ENCODE data around the gene ZNF587B. TPM values are rescaled to one million over a fixed set of nuclear protein-coding genes. Genes with fewer than 3 reads are reported as not detected.

The ZNF587B gene
- total and polyA plus RNA-seq, 10 of the 15 experiments (the other 5 are each of a cell fraction or from before 2014, with no cell fraction given), result 4.1 to 33.9 (median 15.2) TPM

DNA sequence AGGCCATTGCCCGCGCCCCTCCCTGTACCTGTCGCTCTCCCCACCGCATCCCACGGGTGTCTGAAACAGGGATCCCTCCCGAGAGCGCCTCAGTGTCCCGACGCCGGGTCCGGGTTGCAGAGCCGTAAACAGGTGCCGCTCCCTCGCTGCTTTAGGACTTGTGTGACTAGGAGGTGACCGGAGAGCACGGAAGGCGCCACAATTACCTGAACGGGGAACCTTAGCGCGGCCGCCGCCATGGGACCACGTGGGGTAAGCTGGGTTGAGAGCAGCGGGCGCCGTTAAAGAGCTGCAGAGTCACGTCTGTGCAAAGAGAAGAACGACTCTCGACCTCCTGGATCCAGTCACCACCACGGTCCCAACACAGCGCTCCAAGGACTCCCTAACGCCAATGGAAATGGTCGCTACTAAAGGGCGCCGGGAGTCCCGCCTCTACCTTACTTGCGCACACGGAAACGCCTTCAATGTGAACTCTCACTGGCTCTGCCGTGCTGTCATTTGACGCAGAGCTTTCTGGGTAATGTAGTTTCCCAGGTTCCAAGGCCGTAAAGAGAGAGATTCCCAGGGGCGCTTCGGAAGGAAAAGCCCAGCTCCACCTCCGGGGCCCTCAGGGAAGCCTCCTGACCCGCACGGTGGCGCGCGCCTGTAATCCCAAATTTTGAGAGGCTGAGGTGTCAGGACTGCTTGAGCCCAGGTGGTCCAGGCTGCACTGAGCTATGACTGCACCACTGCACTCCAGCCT lies 15.4 kb upstream of the ZNF587B start, which contains the start of gene ZNF552 (continued):
- no peak for TF ChIP-seq TBL1XR1 (IDR thresholded peaks at IDR 0.05; ENCODE audit: low read depth, low read length)
- TF ChIP-seq KLF5 (IDR thresholded peaks at IDR 0.05; ENCODE audit: partially characterized antibody), result peak; percentile 97
- TF ChIP-seq, protein P1, sequence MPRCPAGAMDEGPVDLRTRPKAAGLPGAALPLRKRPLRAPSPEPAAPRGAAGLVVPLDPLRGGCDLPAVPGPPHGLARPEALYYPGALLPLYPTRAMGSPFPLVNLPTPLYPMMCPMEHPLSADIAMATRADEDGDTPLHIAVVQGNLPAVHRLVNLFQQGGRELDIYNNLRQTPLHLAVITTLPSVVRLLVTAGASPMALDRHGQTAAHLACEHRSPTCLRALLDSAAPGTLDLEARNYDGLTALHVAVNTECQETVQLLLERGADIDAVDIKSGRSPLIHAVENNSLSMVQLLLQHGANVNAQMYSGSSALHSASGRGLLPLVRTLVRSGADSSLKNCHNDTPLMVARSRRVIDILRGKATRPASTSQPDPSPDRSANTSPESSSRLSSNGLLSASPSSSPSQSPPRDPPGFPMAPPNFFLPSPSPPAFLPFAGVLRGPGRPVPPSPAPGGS (IDR thresholded peaks at IDR 0.05; ENCODE audit: borderline replicate concordance, insufficient read depth, low read depth, low read length, poor library complexity, severe bottlenecking), result peak; percentile 42
- TF ChIP-seq SUPT20H (IDR thresholded peaks at IDR 0.05; ENCODE audit: borderline replicate concordance, control insufficient read depth, low read depth, low read length), result no peak
- no peak for TF ChIP-seq PAX5 (IDR thresholded peaks at IDR 0.05; ENCODE audit: borderline replicate concordance, low read depth, low read length)
- TF ChIP-seq FOS (IDR thresholded peaks at IDR 0.05; ENCODE audit: borderline replicate concordance, extremely low read depth, insufficient read length), result peak; percentile 14
- TF ChIP-seq, protein P2, sequence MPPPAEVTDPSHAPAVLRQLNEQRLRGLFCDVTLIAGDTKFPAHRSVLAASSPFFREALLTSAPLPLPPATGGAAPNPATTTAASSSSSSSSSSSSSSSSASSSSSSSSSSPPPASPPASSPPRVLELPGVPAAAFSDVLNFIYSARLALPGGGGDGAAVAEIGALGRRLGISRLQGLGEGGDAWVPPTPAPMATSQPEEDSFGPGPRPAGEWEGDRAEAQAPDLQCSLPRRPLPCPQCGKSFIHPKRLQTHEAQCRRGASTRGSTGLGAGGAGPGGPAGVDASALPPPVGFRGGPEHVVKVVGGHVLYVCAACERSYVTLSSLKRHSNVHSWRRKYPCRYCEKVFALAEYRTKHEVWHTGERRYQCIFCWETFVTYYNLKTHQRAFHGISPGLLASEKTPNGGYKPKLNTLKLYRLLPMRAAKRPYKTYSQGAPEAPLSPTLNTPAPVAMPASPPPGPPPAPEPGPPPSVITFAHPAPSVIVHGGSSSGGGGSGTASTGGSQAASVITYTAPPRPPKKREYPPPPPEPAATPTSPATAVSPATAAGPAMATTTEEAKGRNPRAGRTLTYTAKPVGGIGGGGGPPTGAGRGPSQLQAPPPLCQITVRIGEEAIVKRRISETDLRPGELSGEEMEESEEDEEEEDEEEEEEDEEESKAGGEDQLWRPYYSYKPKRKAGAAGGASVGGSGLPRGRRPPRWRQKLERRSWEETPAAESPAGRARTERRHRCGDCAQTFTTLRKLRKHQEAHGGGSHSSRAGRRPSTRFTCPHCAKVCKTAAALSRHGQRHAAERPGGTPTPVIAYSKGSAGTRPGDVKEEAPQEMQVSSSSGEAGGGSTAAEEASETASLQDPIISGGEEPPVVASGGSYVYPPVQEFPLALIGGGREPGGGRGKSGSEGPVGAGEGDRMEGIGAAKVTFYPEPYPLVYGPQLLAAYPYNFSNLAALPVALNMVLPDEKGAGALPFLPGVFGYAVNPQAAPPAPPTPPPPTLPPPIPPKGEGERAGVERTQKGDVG (CRISPR knock-in tag; IDR thresholded peaks at IDR 0.05), result no peak
- peak; percentile 52; the same call in 1 of the 2 replicates for TF ChIP-seq BACH1 (IDR thresholded peaks at IDR 0.05; ENCODE audit: borderline replicate concordance)
- TF ChIP-seq SMARCA5 (IDR thresholded peaks at IDR 0.05), result no peak
- TF ChIP-seq NFYB (IDR thresholded peaks at IDR 0.05; ENCODE audit: insufficient read depth, low read depth, low read length), result peak; percentile 85
- no peak for TF ChIP-seq KAT2A (conservative IDR thresholded peaks at IDR 0.05; ENCODE audit: control insufficient read depth, low read depth, low read length)
- TF ChIP-seq HDGF (IDR thresholded peaks at IDR 0.05), result no peak
- peak; percentile 90 for TF ChIP-seq SP1 (IDR thresholded peaks at IDR 0.05; ENCODE audit: low read depth, low read length)
- TF ChIP-seq MXI1 (IDR thresholded peaks at IDR 0.05; ENCODE audit: low read depth, low read length), result peak; percentile 70; the same call in 1 of the 2 replicates
- peak; percentile 92 for TF ChIP-seq HCFC1 (IDR thresholded peaks at IDR 0.05; ENCODE audit: low read length)
- no peak for TF ChIP-seq FOXM1 (IDR thresholded peaks at IDR 0.05; ENCODE audit: low read depth, low read length)
- TF ChIP-seq NR2C1 (IDR thresholded peaks at IDR 0.05), result peak; percentile 68
- peak; percentile 73 for TF ChIP-seq RELA (IDR thresholded peaks at IDR 0.05; ENCODE audit: borderline replicate concordance, partially characterized antibody)
- TF ChIP-seq RBBP5 (conservative IDR thresholded peaks at IDR 0.05), result no peak
- TF ChIP-seq, protein P3, sequence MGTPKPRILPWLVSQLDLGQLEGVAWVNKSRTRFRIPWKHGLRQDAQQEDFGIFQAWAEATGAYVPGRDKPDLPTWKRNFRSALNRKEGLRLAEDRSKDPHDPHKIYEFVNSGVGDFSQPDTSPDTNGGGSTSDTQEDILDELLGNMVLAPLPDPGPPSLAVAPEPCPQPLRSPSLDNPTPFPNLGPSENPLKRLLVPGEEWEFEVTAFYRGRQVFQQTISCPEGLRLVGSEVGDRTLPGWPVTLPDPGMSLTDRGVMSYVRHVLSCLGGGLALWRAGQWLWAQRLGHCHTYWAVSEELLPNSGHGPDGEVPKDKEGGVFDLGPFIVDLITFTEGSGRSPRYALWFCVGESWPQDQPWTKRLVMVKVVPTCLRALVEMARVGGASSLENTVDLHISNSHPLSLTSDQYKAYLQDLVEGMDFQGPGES (IDR thresholded peaks at IDR 0.05), result peak; percentile 70
- peak; percentile 23; the same call in 1 of the 2 replicates for TF ChIP-seq EED (IDR thresholded peaks at IDR 0.05; ENCODE audit: low read depth)
- TF ChIP-seq LARP7 (IDR thresholded peaks at IDR 0.05), result peak; percentile 66
- TF ChIP-seq CREM (IDR thresholded peaks at IDR 0.05; ENCODE audit: low read depth), result peak; percentile 90
- TF ChIP-seq, protein P4, sequence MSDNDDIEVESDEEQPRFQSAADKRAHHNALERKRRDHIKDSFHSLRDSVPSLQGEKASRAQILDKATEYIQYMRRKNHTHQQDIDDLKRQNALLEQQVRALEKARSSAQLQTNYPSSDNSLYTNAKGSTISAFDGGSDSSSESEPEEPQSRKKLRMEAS (IDR thresholded peaks at IDR 0.05; ENCODE audit: low read depth, low read length), result 0 out of 2 replicates have a peak, but pooled peaks have one; percentile 31
- TF ChIP-seq GABPA (IDR thresholded peaks at IDR 0.05; ENCODE audit: low read depth), result peak; percentile 89
- TF ChIP-seq, protein P5, sequence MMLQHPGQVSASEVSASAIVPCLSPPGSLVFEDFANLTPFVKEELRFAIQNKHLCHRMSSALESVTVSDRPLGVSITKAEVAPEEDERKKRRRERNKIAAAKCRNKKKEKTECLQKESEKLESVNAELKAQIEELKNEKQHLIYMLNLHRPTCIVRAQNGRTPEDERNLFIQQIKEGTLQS (IDR thresholded peaks at IDR 0.05; ENCODE audit: borderline replicate concordance, extremely low read depth, low read depth, low read length), result 0 out of 2 replicates have a peak, but pooled peaks have one; percentile 10

Measured in GM12878 (cell line).